MM.1S (cell line): ENCODE data around the gene MTSS2.

ENCODE experiments used
- DNase-seq: peaks from one replicate; pipeline ENCODE4 v3.0.0-alpha.2; 2015
- H2AFZ ChIP-seq: fragments of 300-600 bp; sonication (generic); 2 replicates; pipeline ENCODE4 v1.6.0; 2016; ENCODE audit warnings: antibody characterized with exemption, low read length
- H3F3A ChIP-seq: fragments of 300-600 bp; sonication (generic); 2 replicates; pipeline ENCODE4 v1.6.1; 2016; ENCODE audit warnings: mild to moderate bottlenecking, antibody characterized with exemption, low read length, moderate library complexity, mixed read lengths; ENCODE audit not compliant: insufficient read depth
- H3K27ac ChIP-seq: fragments of 300-600 bp; sonication (generic); 2 replicates; pipeline ENCODE4 v1.5.1; 2016; ENCODE audit warnings: mild to moderate bottlenecking, low read length
- H3K27me3 ChIP-seq: fragments of 300-600 bp; sonication (generic); replicated peaks from 2 replicates; pipeline ENCODE4 v1.6.0; 2016; ENCODE audit warnings: low read length; ENCODE audit not compliant: insufficient read depth
- H3K36me3 ChIP-seq: fragments of 300-600 bp; sonication (generic); replicated peaks from 2 replicates; pipeline ENCODE4 v1.6.1; 2016; ENCODE audit warnings: mild to moderate bottlenecking, low read length, mixed read lengths; ENCODE audit not compliant: insufficient read depth
- H3K4me1 ChIP-seq: fragments of 300-600 bp; sonication (generic); 2 replicates; pipeline ENCODE4 v1.6.1; 2016; ENCODE audit warnings: low read length, mixed read lengths
- H3K4me2 ChIP-seq: fragments of 300-600 bp; sonication (generic); 2 replicates; pipeline ENCODE4 v1.6.0; 2016; ENCODE audit warnings: low read depth, low read length
- H3K4me3 ChIP-seq: fragments of 300-600 bp; sonication (generic); 2 replicates; pipeline ENCODE4 v1.5.1; 2016; ENCODE audit warnings: low read length, mixed read lengths
- H3K79me2 ChIP-seq: fragments of 300-600 bp; sonication (generic); 2 replicates; pipeline ENCODE4 v1.6.1; 2016; ENCODE audit warnings: mixed run types, low read length, mixed read lengths
- H3K9ac ChIP-seq: fragments of 300-600 bp; sonication (generic); 2 replicates; pipeline ENCODE4 v1.6.1; 2016; ENCODE audit warnings: low read length, mixed read lengths
- H3K9me2 ChIP-seq: fragments of 300-600 bp; sonication (generic); replicated peaks from 2 replicates; pipeline ENCODE4 v1.6.1; 2016; ENCODE audit warnings: mild to moderate bottlenecking, low read length, mixed read lengths; ENCODE audit not compliant: insufficient read depth
- H3K9me3 ChIP-seq: fragments of 300-600 bp; sonication (generic); replicated peaks from 2 replicates; pipeline ENCODE4 v1.6.1; 2016; ENCODE audit warnings: mild to moderate bottlenecking, low read length, mixed read lengths; ENCODE audit not compliant: insufficient read depth
- H4K20me1 ChIP-seq: fragments of 300-600 bp; sonication (generic); 2 replicates; pipeline ENCODE4 v1.6.1; 2016; ENCODE audit warnings: mild to moderate bottlenecking, low read length, moderate library complexity, mixed read lengths; ENCODE audit not compliant: insufficient read depth
- CTCF ChIP-seq: fragments of 300-600 bp; sonication (generic); IDR thresholded peaks from 2 replicates; pipeline ENCODE4 v1.5.1; 2016; ENCODE audit warnings: antibody characterized with exemption, low read length, mixed read lengths
- EZH2 ChIP-seq: fragments of 300-600 bp; sonication (generic); optimal IDR thresholded peaks from 2 replicates; pipeline ENCODE3; 2017; ENCODE audit warnings: low read depth, mild to moderate bottlenecking, antibody characterized with exemption, low read length, mixed read lengths
- EZH2phosphoT487 ChIP-seq: fragments of 300-600 bp; sonication (generic); IDR thresholded peaks from 2 replicates; pipeline ENCODE4 v1.6.1; 2018; ENCODE audit warnings: antibody characterized with exemption, low read length

The MTSS2 gene

GRCh38 chr16:70728150-70728549 lies 42.3 kb upstream of the MTSS2 start:
- DNase-seq = no peak
- Histone ChIP-seq H3F3A (no peaks in the 10 kb centered on the region), H3K4me2 (no peak overlapping the region), H3K27ac (no peak overlapping the region), H3K36me3 (no peaks in the 10 kb centered on the region; the same call in 1 of the 2 replicates), H3K4me3 (no peak overlapping the region), H3K9ac (no peak overlapping the region), H3K9me3 (no peaks in the 10 kb centered on the region), H4K20me1 (no peaks in the 10 kb centered on the region), H2AFZ (no peak overlapping the region), H3K27me3 (no peaks in the 10 kb centered on the region), H3K79me2 (no peaks in the 10 kb centered on the region), H3K4me1 (no peaks in the 10 kb centered on the region), H3K9me2 (no peaks in the 10 kb centered on the region)
- no peak for TF ChIP-seq CTCF
- TF ChIP-seq EZH2 = no peak
- TF ChIP-seq EZH2phosphoT487 = no peak

- no peaks in the 10 kb centered on the region; the same call in 1 of the 2 replicates for H3K36me3 ChIP-seq
- no peak overlapping the region for H3K4me2 ChIP-seq
- H3K27me3 ChIP-seq = no peaks in the 10 kb centered on the region
These were observed 41.1 kb upstream of the MTSS2 start for GRCh38 chr16:70726892-70727361.

GRCh38 chr16:70725912-70726828 lies 40.3 kb upstream of the MTSS2 start:
- H2AFZ ChIP-seq = no peak overlapping the region
- H3K9me3 ChIP-seq = no peaks in the 10 kb centered on the region
- H3K9ac ChIP-seq = no peak overlapping the region
- TF ChIP-seq EZH2 = no peak
- TF ChIP-seq EZH2phosphoT487 = no peak
- no peak for TF ChIP-seq CTCF
- no peaks in the 10 kb centered on the region for H3F3A ChIP-seq
- no peak overlapping the region for H3K4me2 ChIP-seq
- no peaks in the 10 kb centered on the region for H3K9me2 ChIP-seq
- no peak overlapping the region for H3K27ac ChIP-seq
- no peak overlapping the region for H3K4me3 ChIP-seq
- H3K27me3 ChIP-seq = no peaks in the 10 kb centered on the region
- no peaks in the 10 kb centered on the region for H4K20me1 ChIP-seq
- H3K4me1 ChIP-seq = no peaks in the 10 kb centered on the region
- no peaks in the 10 kb centered on the region for H3K79me2 ChIP-seq
- DNase-seq = no peak
- H3K36me3 ChIP-seq = no peaks in the 10 kb centered on the region; the same call in 1 of the 2 replicates

More at GRCh38 chr16:70726892-70727361, 41.1 kb upstream of the MTSS2 start:
- no peak for DNase-seq
- Histone ChIP-seq H3K4me3 (no peak overlapping the region), H4K20me1 (no peaks in the 10 kb centered on the region), H3K79me2 (no peaks in the 10 kb centered on the region), H3K9ac (no peak overlapping the region), H3K27ac (no peak overlapping the region), H3F3A (no peaks in the 10 kb centered on the region), H2AFZ (no peak overlapping the region), H3K4me1 (no peaks in the 10 kb centered on the region), H3K9me3 (no peaks in the 10 kb centered on the region), H3K9me2 (no peaks in the 10 kb centered on the region)
- TF ChIP-seq CTCF = no peak
- TF ChIP-seq EZH2 = no peak
- no peak for TF ChIP-seq EZH2phosphoT487
